Measurements from ENCODE around the gene KIF25.

The KIF25 gene

GRCh38 chr6:168043193-168043847, 45.8 kb downstream of the KIF25 start:
- DNase-seq (ENCODE audit: low read depth, low spot score) = no peak

GRCh38 chr6:168043848-168044415, 46.5 kb downstream of the KIF25 start:
- no peak for DNase-seq (ENCODE audit: low read depth, low spot score)
- H3K4me3 ChIP-seq (ENCODE audit: low read length) = no peak overlapping the region

More at GRCh38 chr6:168043193-168043847, 45.8 kb downstream of the KIF25 start:
- no peak overlapping the region for H3K4me3 ChIP-seq (ENCODE audit: low read length)

- no peak for DNase-seq (ENCODE audit: low read depth, low spot score)
- H3K4me3 ChIP-seq (ENCODE audit: low read length) = no peak overlapping the region
Observed at GRCh38 chr6:168044521-168045130, 47.2 kb downstream of the KIF25 start.

- DNase-seq (ENCODE audit: low read depth, low spot score) = no peak
- no peak overlapping the region for H3K4me3 ChIP-seq (ENCODE audit: low read length)
Observed at GRCh38 chr6:168045141-168045691, 47.7 kb downstream of the KIF25 start.

GRCh38 chr6:168045706-168046620, 48.5 kb downstream of the KIF25 start:
- DNase-seq (ENCODE audit: low read depth, low spot score) = no peak

GRCh38 chr6:168046696-168047095, 49.2 kb downstream of the KIF25 start:
- H3K4me3 ChIP-seq (ENCODE audit: low read length) = no peak overlapping the region
- no peak for DNase-seq (ENCODE audit: low read depth, low spot score)

More at GRCh38 chr6:168045706-168046620, 48.5 kb downstream of the KIF25 start:
- no peak overlapping the region for H3K4me3 ChIP-seq (ENCODE audit: low read length)

GRCh38 chr6:168047841-168048723, 50.6 kb downstream of the KIF25 start:
- no peak overlapping the region for H3K4me3 ChIP-seq (ENCODE audit: low read length)
- no peak for DNase-seq (ENCODE audit: low read depth, low spot score)

- DNase-seq (ENCODE audit: low read depth, low spot score) = no peak
- H3K4me3 ChIP-seq (ENCODE audit: low read length) = no peak overlapping the region
Observed at GRCh38 chr6:168048724-168049025, 51.2 kb downstream of the KIF25 start.

GRCh38 chr6:168049277-168049676, 51.8 kb downstream of the KIF25 start:
- no peak for DNase-seq (ENCODE audit: low read depth, low spot score)
- no peak overlapping the region for H3K4me3 ChIP-seq (ENCODE audit: low read length)

- DNase-seq (ENCODE audit: low read depth, low spot score) = no peak
- H3K4me3 ChIP-seq (ENCODE audit: low read length) = no peak overlapping the region
Observed at GRCh38 chr6:168049706-168050224, 52.3 kb downstream of the KIF25 start.

GRCh38 chr6:168050225-168050880, 52.9 kb downstream of the KIF25 start:
- no peak for DNase-seq (ENCODE audit: low read depth, low spot score)
- no peak overlapping the region for H3K4me3 ChIP-seq (ENCODE audit: low read length)

GRCh38 chr6:168050881-168051586, 53.6 kb downstream of the KIF25 start:
- no peak overlapping the region for H3K4me3 ChIP-seq (ENCODE audit: low read length)
- no peak for DNase-seq (ENCODE audit: low read depth, low spot score)

GRCh38 chr6:168051648-168052047, 54.2 kb downstream of the KIF25 start:
- no peak overlapping the region for H3K4me3 ChIP-seq (ENCODE audit: low read length)
- no peak for DNase-seq (ENCODE audit: low read depth, low spot score)

GRCh38 chr6:168052291-168052891, 54.9 kb downstream of the KIF25 start:
- H3K4me3 ChIP-seq (ENCODE audit: low read length) = no peak overlapping the region
- DNase-seq (ENCODE audit: low read depth, low spot score) = no peak

GRCh38 chr6:168053086-168053956, 55.9 kb downstream of the KIF25 start:
- DNase-seq (ENCODE audit: low read depth, low spot score) = no peak
- H3K4me3 ChIP-seq (ENCODE audit: low read length) = no peak overlapping the region

- no peak overlapping the region for H3K4me3 ChIP-seq (ENCODE audit: low read length)
- DNase-seq (ENCODE audit: low read depth, low spot score) = no peak
Observed at GRCh38 chr6:168053957-168054471, 56.5 kb downstream of the KIF25 start.
